Activated CD4-positive, alpha-beta T cell treated with anti-CD3 and anti-CD28 coated beads, Interleukin-2, amount 50 U/mL, for 24 hours (primary cell): ENCODE measurements around the gene ATAD3C.
"Not testable (repeated sequence)": the region's sequence is repeated elsewhere in the genome, so short reads cannot be mapped to it uniquely, and the experiment has no call there.

Experiments
- DNase-seq, 2 donors: peaks; one replicate each; pipeline ENCODE4 v3.0.0-alpha.2; 2020; ENCODE audit warnings: low read depth in 1 of 2, low spot score in 1 of 2

Gene ATAD3C

GRCh38 chr1:1441002-1441888 is 8.2 kb upstream of the ATAD3C start:
- DNase-seq, result peak; percentile 43 to 46

GRCh38 chr1:1442069-1442770 is 7.3 kb upstream of the ATAD3C start:
- no peak for DNase-seq

- DNase-seq, result not testable (repeated sequence)
These were observed 2.9 kb upstream of the ATAD3C start for GRCh38 chr1:1446631-1447030.

GRCh38 chr1:1450616-1451015 is 1.1 kb downstream of the ATAD3C start:
- not testable (repeated sequence) for DNase-seq

GRCh38 chr1:1451696-1452364 is 2.3 kb downstream of the ATAD3C start:
- no peak for DNase-seq

GRCh38 chr1:1452365-1452739 is 2.9 kb downstream of the ATAD3C start:
- not testable (repeated sequence) for DNase-seq

- DNase-seq, result no peak
These were observed 3.4 kb downstream of the ATAD3C start for GRCh38 chr1:1452882-1453281.

GRCh38 chr1:1454286-1455056 is 5.0 kb downstream of the ATAD3C start:
- DNase-seq, result not testable (repeated sequence)

- DNase-seq, result no peak
These were observed 5.9 kb downstream of the ATAD3C start for GRCh38 chr1:1455366-1455884.

GRCh38 chr1:1455934-1456333 is 6.4 kb downstream of the ATAD3C start:
- not testable (repeated sequence) for DNase-seq

- not testable (repeated sequence) for DNase-seq
These were observed 7.3 kb downstream of the ATAD3C start for GRCh38 chr1:1456683-1457255.

GRCh38 chr1:1459156-1459555 is 9.7 kb downstream of the ATAD3C start:
- not testable (repeated sequence) for DNase-seq

GRCh38 chr1:1459711-1460110 is 10.2 kb downstream of the ATAD3C start:
- DNase-seq, result not testable (repeated sequence)

GRCh38 chr1:1460540-1461130 is 11.1 kb downstream of the ATAD3C start:
- DNase-seq, result no peak

GRCh38 chr1:1461721-1462317 is 12.3 kb downstream of the ATAD3C start:
- DNase-seq, result no peak

- no peak for DNase-seq
These were observed 13.0 kb downstream of the ATAD3C start for GRCh38 chr1:1462318-1462966.

GRCh38 chr1:1463312-1463711 is 13.8 kb downstream of the ATAD3C start:
- no peak for DNase-seq

GRCh38 chr1:1468196-1468985 is 18.9 kb downstream of the ATAD3C start:
- DNase-seq, result not testable (repeated sequence)
